Measurements from ENCODE around the gene B4GALT6.

DNA sequence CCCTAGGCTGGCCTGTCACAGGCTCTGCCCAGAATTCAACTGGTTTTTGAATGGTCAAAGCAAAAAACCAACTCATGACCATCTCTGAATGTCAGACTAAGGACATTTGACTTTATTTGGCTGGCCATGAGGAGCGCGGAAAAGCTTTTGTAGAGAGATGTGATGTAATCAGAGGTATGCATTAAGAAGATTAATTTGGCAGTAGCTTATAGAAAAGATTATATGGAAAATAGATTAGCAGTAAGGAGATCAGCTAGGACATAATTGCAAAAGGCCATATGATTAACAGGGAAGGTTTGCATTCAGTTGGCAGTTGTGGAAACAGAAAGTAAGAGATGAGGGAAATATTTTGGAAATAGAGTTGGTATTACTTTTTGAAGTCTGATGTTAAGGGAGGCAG, 105.0 kb downstream of the B4GALT6 start:
- no peak for TF ChIP-seq HDAC6 (IDR thresholded peaks at IDR 0.05; ENCODE audit: unreplicated experiment)
- TF ChIP-seq, protein P1, sequence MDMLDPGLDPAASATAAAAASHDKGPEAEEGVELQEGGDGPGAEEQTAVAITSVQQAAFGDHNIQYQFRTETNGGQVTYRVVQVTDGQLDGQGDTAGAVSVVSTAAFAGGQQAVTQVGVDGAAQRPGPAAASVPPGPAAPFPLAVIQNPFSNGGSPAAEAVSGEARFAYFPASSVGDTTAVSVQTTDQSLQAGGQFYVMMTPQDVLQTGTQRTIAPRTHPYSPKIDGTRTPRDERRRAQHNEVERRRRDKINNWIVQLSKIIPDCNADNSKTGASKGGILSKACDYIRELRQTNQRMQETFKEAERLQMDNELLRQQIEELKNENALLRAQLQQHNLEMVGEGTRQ (IDR thresholded peaks at IDR 0.05; ENCODE audit: borderline replicate concordance, low read depth, low read length), result no peak
- TF ChIP-seq, protein P2, sequence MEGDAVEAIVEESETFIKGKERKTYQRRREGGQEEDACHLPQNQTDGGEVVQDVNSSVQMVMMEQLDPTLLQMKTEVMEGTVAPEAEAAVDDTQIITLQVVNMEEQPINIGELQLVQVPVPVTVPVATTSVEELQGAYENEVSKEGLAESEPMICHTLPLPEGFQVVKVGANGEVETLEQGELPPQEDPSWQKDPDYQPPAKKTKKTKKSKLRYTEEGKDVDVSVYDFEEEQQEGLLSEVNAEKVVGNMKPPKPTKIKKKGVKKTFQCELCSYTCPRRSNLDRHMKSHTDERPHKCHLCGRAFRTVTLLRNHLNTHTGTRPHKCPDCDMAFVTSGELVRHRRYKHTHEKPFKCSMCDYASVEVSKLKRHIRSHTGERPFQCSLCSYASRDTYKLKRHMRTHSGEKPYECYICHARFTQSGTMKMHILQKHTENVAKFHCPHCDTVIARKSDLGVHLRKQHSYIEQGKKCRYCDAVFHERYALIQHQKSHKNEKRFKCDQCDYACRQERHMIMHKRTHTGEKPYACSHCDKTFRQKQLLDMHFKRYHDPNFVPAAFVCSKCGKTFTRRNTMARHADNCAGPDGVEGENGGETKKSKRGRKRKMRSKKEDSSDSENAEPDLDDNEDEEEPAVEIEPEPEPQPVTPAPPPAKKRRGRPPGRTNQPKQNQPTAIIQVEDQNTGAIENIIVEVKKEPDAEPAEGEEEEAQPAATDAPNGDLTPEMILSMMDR (IDR thresholded peaks at IDR 0.05 in 2 of 3, conservative IDR thresholded peaks at IDR 0.05 in 1 of 3; ENCODE audit: control insufficient read depth in 2 of 3, extremely low read depth in 1 of 3, insufficient read depth in 1 of 3, low read depth in 3 of 3, low read length in 3 of 3), result no peak
